Activated T-cell treated with anti-CD3 and anti-CD28 coated beads, Interleukin-2, amount 50 U/mL, for 1 hour (primary cell): ENCODE measurements around the gene NXPH1.

Experiments used
- DNase-seq: peaks from one replicate; pipeline ENCODE4 v3.0.0-alpha.2; 2020

Gene NXPH1

DNA sequence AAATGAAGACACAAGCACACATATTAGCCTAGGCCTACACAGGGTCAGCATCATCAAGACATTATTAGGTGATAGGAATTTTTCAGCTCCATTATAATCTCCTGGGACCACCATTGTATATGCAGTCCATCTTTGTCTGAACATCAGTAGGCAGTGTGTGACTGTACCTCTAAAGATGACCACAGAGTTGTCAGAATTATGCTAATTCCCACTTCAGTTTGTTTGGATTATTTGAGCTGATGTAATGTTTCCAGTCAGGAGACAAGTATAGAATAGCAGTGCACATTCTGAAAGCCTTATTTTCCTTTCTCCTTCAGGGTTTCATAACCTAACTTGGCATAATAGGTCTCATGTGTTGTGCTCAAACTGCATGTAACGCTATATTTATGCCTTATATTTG, 306.4 kb downstream of the NXPH1 start:
- no peak for DNase-seq

DNA sequence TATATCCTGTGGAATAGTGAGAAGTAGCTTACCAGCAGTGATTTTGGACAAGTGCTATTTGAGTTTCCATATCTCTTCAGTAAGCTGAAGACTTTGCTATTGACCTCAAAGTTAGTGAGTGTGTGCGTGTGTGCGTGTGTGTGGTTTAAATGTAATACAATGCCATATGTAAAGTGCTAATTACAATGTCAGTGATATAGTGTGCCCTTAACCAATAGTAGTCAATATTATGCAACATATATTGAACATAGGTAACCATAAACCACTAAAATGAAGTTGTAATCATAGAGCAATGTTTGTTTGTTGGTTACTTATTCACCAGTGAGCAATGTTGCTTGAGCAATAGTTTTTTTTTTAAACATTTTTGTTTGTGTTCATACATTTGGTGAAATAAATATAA, 309.4 kb downstream of the NXPH1 start:
- DNase-seq = no peak

DNA sequence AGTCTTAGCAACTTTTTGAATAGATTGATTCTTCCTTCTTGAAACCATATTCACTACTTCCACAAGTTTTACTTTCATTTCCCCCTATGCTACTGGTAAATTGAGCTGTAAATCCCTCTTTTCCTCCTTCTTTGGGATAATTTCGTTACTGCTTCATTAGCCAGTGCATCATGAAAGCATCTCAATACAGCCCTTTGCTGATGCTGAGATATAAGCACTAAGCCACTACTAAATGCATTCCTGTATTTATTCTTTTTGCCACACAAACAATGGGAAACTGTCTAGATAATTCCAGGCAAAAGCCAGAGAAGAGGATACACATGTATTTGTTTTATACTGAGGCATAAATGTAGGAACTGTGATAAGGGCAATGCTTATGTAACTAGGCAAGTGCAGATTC, 313.9 kb downstream of the NXPH1 start:
- DNase-seq = no peak

DNA sequence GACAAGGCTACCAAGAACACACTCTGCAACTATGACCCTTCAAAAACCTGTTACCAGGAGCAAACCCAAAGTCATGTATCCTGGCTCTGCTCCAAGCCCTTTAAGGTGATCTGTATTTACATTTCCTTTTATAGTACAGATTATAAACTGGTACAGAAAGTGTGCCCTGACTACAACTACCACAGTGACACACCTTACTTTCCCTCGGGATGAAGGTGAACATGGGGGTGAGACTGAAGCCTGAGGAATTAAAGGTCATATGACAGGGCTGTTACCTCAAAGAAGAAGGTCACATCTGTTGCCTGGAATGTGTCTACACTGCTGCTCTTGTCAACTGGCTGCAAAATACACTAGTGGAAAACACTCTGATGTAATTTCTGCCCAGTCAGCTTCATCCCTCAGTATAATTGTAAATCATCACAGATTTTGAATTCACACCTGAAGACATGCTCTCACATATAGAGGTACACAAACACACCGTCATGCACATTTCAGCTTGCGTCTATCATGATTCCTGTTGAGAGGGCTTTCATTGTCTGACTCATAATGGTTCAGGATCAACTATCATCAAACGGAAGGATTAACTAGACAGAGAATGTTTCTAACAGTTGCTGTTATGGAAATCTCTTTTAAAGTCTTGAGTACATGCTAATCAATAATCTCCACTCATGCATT, 318.3 kb downstream of the NXPH1 start:
- no peak for DNase-seq

DNA sequence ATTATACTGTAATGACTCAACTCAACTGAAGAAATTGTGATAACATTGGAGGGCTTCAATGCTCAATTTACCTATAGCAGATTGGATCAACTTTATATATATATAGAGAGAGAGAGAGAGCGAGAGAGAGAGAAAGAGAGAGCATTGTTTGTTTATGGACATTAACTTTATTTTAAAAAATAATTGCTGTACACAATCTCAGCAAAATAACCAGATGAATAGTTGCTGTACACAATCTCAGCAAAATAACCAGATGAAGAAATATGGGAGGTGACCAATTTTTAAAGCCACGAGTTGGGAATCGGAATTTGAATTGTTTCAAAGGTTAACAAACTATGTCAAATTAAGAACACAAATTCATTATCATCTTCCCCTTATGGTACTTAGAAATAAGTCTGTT, 319.9 kb downstream of the NXPH1 start:
- no peak for DNase-seq

DNA sequence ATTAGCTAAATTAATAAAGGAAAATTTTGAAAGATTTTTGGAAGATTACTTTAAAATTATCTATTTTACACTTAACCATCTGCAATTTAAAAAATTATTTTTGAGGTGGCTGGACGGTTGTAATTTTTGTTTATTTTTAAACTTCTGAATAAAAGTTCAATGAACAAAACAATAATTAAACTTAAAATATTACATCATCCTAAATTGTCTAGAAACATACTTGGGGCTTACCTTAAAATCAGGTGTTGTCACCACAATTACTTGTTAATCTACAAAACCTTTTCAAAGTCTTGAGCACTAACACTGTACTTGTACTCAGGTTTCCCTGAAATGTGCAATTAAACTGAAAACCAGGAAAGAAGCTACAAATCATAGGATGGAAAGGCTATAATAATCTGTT, 328.3 kb downstream of the NXPH1 start:
- DNase-seq = no peak

DNA sequence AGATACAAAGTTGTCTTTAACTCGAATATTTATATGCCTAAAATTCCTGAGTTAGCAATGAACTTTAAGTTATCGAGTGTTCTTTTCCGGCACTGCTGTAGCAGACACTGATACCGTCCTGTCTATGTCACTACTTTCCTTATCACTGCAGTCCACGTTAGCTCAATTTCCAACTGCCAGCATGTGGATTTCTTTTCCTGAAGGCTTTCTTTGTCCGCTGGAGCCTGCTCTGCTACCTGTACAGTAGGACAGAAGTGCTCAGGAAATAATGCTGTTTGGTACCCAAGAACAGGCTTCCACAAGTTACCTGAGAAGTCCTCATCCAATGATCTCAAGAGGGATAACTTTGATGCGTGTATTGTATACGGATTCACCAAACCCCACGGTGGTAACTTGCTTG, 329.4 kb downstream of the NXPH1 start:
- no peak for DNase-seq

DNA sequence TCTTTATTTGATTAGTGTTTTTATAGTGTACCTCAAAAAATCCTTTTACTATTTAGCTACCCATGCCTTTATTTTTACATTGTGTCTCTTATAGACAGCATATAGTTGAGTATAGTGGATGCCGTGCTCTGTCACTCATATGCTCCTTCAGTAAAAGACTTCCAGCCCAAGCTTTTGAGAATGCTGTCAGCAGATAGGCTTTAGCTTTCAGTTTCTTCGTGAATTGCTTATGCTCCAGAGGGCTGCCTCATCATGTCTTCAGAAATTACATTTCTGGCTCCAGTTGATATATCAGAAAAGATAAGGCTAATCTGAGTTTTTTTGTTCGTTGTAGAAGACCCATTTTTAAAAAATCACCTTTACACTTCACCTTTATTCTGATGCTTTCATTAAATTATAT, 332.0 kb downstream of the NXPH1 start:
- no peak for DNase-seq

DNA sequence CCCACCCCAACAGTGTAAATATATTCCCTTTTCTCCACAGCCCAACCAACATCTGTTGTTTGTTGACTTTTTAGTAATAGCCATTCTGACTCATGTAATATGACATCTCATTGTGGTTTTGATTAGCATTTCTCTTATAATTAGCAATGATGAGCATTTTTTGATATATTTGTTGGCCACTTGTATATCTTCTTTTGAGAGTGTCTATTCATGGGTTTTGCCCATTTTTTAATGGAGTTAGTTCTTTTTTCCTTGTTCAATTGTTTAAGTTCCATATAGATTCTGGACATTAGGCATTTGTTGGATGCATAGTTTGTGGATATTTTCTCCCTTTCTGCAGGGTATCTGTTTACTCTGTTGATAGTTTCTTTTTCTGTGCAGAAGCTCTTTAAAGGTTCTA, 340.1 kb downstream of the NXPH1 start:
- DNase-seq = no peak

DNA sequence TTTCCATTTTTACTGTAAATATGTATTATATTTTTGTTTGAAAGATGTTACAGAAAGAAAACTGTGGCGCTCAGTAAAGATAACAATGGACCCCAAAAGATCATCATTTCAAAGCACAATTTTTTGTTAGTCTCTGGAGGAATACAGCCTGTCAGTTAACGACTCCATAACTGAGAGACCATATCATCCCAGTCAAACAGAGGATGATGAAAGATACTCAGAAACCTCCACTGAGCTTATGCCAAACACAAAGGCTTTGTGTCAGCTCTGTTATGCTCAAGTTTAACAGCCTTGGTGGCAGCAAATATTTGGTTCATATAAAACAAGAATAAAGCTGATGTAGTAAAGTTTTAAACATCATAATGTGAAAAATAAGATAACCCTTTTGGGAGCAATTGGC, 345.1 kb downstream of the NXPH1 start:
- DNase-seq = no peak

DNA sequence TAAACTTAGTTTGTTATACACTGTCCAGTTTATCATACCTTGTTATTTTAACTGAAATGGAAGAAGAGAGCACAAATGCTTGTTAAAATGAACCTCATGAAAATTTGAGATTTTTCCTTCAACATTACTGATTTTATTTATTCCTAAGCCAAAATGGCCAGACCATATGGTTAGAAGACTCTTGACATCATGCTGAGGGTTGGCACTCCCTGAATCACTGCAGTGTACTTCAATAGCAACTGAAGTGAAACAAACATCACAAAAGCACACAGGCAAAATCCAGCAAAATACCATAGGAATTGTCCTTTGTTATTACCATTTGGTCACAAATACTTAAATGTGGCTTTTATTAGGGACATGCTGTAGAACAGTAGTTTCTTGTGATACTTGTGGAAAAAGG, 347.8 kb downstream of the NXPH1 start:
- DNase-seq = no peak

DNA sequence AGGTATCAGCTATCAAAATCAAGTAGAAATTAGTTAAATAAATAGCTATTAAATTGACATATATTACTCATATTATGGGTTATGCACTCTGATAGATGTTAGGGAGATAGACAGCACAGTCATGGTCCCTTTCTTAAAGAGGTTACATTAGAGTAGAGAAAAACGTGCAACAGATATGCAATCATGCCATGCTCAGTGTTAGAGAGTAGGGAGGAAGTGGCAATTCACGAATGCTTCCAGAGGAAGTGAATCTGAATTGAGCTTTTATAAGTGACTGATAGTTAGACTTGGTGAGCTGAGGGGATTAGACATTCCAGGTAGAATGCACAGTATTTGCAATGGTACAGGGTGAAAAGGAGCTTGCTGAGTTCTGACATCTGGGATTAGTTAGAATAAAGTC, 349.8 kb downstream of the NXPH1 start:
- no peak for DNase-seq

DNA sequence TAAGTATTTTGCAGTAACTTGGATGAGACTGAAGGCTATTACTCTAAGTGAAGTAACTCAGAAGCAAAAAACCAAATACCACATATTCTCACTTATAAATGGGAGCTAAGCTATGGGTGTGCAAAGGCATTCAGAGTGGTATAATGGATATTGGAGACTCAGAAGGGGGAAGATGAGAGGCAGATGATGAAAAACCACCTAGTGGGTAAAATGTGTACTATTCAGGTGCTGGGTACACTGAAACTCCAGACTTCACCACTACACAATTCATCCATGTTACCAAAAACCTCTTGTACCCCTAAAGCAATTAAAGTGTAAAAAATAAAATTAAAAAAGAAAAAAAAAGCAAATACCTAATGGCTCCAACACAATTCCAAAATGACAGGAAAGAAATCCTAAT, 351.7 kb downstream of the NXPH1 start:
- no peak for DNase-seq

DNA sequence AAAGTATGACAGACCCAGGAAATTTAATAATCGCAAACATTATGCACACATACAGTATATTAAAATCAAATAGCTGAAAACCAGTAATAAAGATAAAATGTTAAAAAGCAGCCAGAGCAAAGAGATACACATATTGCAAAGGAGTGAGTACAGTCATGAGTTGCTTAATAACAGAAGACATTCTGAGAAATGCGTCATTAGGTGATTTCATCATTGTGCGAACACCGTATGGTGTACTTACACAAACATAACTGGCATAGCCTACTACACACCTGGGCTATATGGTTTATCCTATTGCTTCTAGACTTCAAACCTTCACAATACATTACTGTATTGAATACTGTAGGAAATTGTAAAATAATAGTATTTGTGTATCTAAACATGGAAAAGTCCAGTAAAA, 367.6 kb downstream of the NXPH1 start:
- DNase-seq = no peak
